ENCODE measurements around the gene DYNC2LI1.

GRCh38 chr2:43766006-43766405, 7.8 kb upstream of the DYNC2LI1 start:
- TF ChIP-seq CTCF (conservative IDR thresholded peaks at IDR 0.05; ENCODE audit: low read length) = no peak
- no peak for TF ChIP-seq EZH2phosphoT487 (IDR thresholded peaks at IDR 0.05; ENCODE audit: borderline replicate concordance, low read depth, low read length)

Measured in OCI-LY7 (cell line).